ENCODE results near the gene HMMR.
"Not testable (repeated sequence)": the region's sequence is repeated elsewhere in the genome, so short reads cannot be mapped to it uniquely, and the experiment has no call there.

HMMR gene

DNA sequence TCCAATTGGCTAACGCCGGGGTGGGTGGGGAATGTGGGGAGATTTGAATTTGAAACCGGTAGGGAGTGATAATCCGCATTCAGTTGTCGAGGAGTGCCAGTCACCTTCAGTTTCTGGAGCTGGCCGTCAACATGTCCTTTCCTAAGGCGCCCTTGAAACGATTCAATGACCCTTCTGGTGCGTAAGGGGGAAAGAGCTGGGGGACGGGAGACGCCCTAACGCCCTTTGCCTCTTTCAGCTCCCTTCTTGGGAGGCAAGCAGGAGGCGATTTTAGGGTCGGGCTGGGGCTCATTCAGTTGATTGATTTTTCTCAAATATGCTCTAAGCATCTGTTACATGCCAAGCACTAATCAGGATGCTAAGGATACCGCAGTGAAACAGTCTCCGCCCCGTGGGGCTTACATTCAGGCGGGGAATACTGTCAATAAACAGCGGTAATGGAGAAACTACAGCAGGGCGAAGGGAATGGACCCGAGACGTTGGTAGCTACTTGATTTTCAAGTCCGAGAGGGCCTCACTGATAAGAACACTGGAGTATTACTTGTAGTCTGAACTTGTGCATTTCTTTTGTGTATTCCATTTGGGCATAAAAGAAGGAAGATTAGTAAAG, at the start of gene HMMR:
HMMR (plus strand) TSS at position 71 of the 610 bp plus-strand sequence; CDS start at position 132, 61 bp downstream.
- no peak for DNase-seq (ENCODE audit: low read depth in 1 of 2, low spot score in 1 of 2)

- DNase-seq (ENCODE audit: low read depth in 1 of 2, low spot score in 1 of 2): not testable (repeated sequence)
These were observed 44.8 kb upstream of the HMMR start for GRCh38 chr5:163415673-163416072.

GRCh38 chr5:163424836-163425235, 35.6 kb upstream of the HMMR start:
- DNase-seq (ENCODE audit: low read depth in 1 of 2, low spot score in 1 of 2): no peak

GRCh38 chr5:163426128-163426527, 34.3 kb upstream of the HMMR start:
- not testable (repeated sequence) for DNase-seq (ENCODE audit: low read depth in 1 of 2, low spot score in 1 of 2)

- no peak for DNase-seq (ENCODE audit: low read depth in 1 of 2, low spot score in 1 of 2)
These were observed 27.9 kb upstream of the HMMR start for GRCh38 chr5:163432544-163432943.

DNA sequence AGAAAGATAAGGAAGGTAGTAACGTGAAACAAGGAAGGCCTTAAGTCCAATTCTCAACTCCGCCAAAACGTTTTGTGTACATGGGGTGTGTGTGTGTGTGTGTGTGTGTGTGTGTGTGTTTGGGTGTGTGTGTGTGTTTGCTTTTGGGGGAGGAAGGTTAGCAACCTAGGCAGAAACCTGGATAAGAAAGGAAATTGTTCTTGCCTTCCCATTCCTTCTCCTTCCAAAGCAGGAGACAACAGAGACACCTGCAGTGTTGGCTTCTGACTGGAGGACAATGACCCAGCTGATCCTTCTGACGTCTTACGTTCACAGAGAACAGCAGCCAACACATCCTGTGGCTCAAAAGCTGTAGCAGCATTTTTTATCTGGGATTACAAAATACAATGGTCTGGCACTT, 27.2 kb upstream of the HMMR start:
- DNase-seq (ENCODE audit: low read depth in 1 of 2, low spot score in 1 of 2): no peak

DNA sequence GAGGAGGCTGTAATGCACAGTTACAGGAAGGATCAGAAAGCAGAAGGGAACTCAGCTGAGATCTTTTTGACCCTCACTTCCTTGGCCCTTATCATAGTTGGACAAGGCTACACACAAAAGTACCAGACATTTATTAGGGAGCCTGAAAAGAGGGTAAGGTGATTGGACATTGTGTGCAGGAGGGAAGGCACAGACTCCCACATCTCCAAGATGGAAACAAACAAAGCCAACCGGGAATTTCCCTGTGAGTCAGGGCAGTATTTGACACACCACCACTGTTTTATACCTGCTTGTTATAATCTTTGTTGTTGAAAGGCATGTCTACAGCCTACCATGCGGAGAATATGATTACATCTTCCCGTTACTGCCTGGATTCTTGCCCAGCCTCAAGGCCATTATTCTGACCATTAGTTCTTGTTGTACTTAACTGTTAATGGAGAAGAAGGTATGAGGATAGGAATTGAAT, 26.0 kb upstream of the HMMR start:
- DNase-seq (ENCODE audit: low read depth in 1 of 2, low spot score in 1 of 2): no peak

- DNase-seq (ENCODE audit: low read depth in 1 of 2, low spot score in 1 of 2): no peak
These were observed 23.9 kb upstream of the HMMR start for GRCh38 chr5:163436515-163436914.

DNA sequence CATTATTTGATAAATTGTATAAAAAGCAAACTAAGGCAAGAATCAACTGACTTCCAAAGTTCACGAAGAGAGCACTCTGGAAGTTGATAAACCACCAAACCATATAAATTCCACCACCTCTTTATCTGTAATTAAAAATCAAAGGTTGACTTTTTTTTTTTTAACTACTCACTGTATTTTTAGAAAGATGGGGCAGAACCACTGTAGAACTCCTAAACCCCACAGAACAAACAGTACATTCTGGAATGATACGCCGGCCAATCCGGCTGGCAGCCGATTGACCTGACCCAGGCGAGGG, 23.5 kb upstream of the HMMR start:
- no peak for DNase-seq (ENCODE audit: low read depth in 1 of 2, low spot score in 1 of 2)

GRCh38 chr5:163437309-163438182, 22.9 kb upstream of the HMMR start, which contains the start of gene CCNG1:
TSS of gene CCNG1 (plus strand) at chr5:163437595. CDS start at chr5:163439257, 1,662 bp downstream.
- DNase-seq (ENCODE audit: low read depth in 1 of 2, low spot score in 1 of 2): peak; percentile 72

- no peak for DNase-seq (ENCODE audit: low read depth in 1 of 2, low spot score in 1 of 2)
These were observed 21.4 kb upstream of the HMMR start for GRCh38 chr5:163439092-163439425.

GRCh38 chr5:163440954-163441353, 19.5 kb upstream of the HMMR start:
- no peak for DNase-seq (ENCODE audit: low read depth in 1 of 2, low spot score in 1 of 2)

DNA sequence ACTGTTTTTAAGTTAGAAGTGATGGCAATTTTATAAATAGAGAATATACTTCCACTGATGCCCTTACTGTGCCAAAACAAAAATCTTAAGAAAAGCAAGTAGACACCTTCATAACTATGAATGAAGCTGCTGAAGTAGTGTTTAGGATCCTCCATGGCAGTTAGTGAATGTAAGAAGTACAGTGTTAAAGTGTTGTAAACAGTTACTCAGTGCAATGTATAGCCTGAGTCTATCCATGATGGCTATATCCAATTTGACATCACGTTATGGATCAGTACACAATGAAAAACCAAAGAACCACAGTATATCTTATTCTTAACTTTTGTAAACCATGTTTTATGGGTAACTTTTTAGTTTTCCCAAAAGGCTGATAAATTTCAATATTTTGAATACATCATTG, 15.9 kb upstream of the HMMR start:
- DNase-seq (ENCODE audit: low read depth in 1 of 2, low spot score in 1 of 2): no peak

GRCh38 chr5:163445345-163445744, 15.1 kb upstream of the HMMR start:
- no peak for DNase-seq (ENCODE audit: low read depth in 1 of 2, low spot score in 1 of 2)

- DNase-seq (ENCODE audit: low read depth in 1 of 2, low spot score in 1 of 2): no peak
These were observed 13.2 kb upstream of the HMMR start for GRCh38 chr5:163447191-163447590.

- DNase-seq (ENCODE audit: low read depth in 1 of 2, low spot score in 1 of 2): no peak
These were observed 12.6 kb upstream of the HMMR start for GRCh38 chr5:163447875-163448274.

DNA sequence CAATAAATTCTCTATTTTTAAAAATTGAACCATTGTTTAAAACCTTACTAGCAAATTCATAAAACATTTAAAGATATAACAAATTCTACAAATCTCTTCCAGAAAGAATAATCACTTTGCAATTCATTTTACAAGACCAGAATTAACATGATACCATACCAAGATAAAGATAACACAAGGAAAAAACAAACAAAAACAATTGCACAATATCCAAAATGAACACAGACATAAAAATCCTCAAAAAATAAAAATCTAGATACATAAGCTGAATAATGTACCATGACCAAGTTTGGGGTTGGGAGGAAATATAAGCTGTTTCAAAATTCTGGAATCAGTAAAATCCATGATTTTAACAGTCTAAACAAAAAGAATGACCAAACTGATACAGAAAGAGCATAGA, 11.9 kb upstream of the HMMR start:
- no peak for DNase-seq (ENCODE audit: low read depth in 1 of 2, low spot score in 1 of 2)

- no peak for DNase-seq (ENCODE audit: low read depth in 1 of 2, low spot score in 1 of 2)
These were observed 8.9 kb upstream of the HMMR start for GRCh38 chr5:163451489-163451888.

GRCh38 chr5:163453705-163454104, 6.7 kb upstream of the HMMR start:
- no peak for DNase-seq (ENCODE audit: low read depth in 1 of 2, low spot score in 1 of 2)

- not testable (repeated sequence) for DNase-seq (ENCODE audit: low read depth in 1 of 2, low spot score in 1 of 2)
These were observed 5.0 kb upstream of the HMMR start for GRCh38 chr5:163455406-163455805.

DNA sequence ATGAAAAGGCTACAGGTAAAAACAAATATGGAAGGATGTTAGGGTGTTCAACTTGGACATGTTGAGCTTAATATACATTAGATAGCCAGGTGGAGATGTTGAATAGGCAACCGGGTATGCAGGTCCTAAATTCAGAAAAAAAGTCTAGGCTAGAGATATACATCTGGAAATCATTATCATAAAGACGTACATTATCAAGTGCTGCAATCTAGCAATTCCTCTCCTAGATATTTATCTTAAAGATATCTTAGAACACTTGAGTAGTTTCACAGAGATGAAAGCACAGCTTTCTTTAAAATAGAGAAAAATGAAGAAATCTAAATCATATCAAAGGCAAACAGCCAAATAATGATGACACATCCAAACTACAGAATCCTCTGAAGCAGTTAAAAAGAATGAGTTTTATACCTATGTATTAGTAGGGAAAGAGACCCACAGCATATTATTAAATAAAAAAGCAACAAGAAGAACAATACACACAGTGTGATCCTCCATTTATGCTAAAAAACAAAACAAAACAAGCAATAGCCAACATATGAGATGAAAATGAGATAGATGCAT, 4.3 kb upstream of the HMMR start:
- no peak for DNase-seq (ENCODE audit: low read depth in 1 of 2, low spot score in 1 of 2)

- DNase-seq (ENCODE audit: low read depth in 1 of 2, low spot score in 1 of 2): no peak
These were observed 3.6 kb upstream of the HMMR start for GRCh38 chr5:163456840-163457239.

Data from stimulated activated CD4-positive, alpha-beta T cell treated with anti-CD3 and anti-CD28 coated beads, Interleukin-15, amount 100 ng/mL, for 1 hour (primary cell).